OCI-LY7 (cell line): Measurements from ENCODE around the gene SIRPG. TPM values are rescaled to one million over a fixed set of nuclear protein-coding genes. Genes with fewer than 3 reads are reported as not detected.

ENCODE experiments used
- BruUV-seq: library from RNA; stranded (reverse); fragments of 400-500 nt; replicated peaks from 2 replicates; lab custom pipeline; 2021; lab: Mats Ljungman, UMichigan
- CTCF ChIA-PET: fragments of 300-600 bp; sonication (Branson Sonifier 250); formaldehyde crosslinking; loops from one replicate; lab custom pipeline; 2022; ENCODE audit warnings: antibody characterized with exemption; ENCODE audit not compliant: unreplicated experiment; lab: Charles Lee
- POLR2A ChIA-PET: fragments of 300-600 bp; sonication (Branson Sonifier 250); formaldehyde crosslinking; loops from one replicate; lab custom pipeline; 2022; ENCODE audit warnings: antibody characterized with exemption; lab: Charles Lee
- DNase-seq: peaks from one replicate; pipeline ENCODE4 v3.0.0-alpha.2; 2015; ENCODE audit warnings: low spot score
- H2AFZ ChIP-seq: fragments of 200-600 bp; sonication (generic), shearing (Covaris generic); 2 replicates; pipeline ENCODE4 v1.6.1; 2014; ENCODE audit warnings: mild to moderate bottlenecking, antibody characterized with exemption, low read length, moderate library complexity
- H3K27ac ChIP-seq: fragments of 200-600 bp; sonication (generic); 2 replicates; pipeline ENCODE4 v1.5.1; 2014; ENCODE audit warnings: mixed run types, low read depth, mild to moderate bottlenecking, moderate library complexity, low read length, inconsistent platforms; ENCODE audit not compliant: poor library complexity, severe bottlenecking
- H3K36me3 ChIP-seq: fragments of 200-600 bp; sonication (generic); 2 replicates; pipeline ENCODE4 v1.6.1; 2014; ENCODE audit warnings: mild to moderate bottlenecking, antibody characterized with exemption, low read length, moderate library complexity, mixed read lengths; ENCODE audit not compliant: insufficient read depth
- H3K4me1 ChIP-seq: fragments of 200-600 bp; sonication (generic); 2 replicates; pipeline ENCODE4 v1.5.1; 2014; ENCODE audit warnings: mild to moderate bottlenecking, low read length; ENCODE audit not compliant: insufficient read depth, poor library complexity, severe bottlenecking
- H3K4me2 ChIP-seq: fragments of 200-600 bp; sonication (generic); 2 replicates; pipeline ENCODE4 v1.6.1; 2014; ENCODE audit warnings: mild to moderate bottlenecking, low read length
- H3K4me3 ChIP-seq: fragments of 200-600 bp; sonication (generic); 2 replicates; pipeline ENCODE4 v1.5.1; 2014; ENCODE audit warnings: mild to moderate bottlenecking, low read depth, low read length; ENCODE audit not compliant: poor library complexity, severe bottlenecking
- H3K79me2 ChIP-seq: fragments of 200-600 bp; sonication (generic); 2 replicates; pipeline ENCODE4 v1.6.1; 2016; ENCODE audit warnings: low read depth, mild to moderate bottlenecking, low read length, moderate library complexity, mixed read lengths; ENCODE audit not compliant: insufficient read depth
- H3K9me2 ChIP-seq: fragments of 200-600 bp; sonication (generic); 2 replicates; pipeline ENCODE4 v1.6.1; 2016; ENCODE audit warnings: mild to moderate bottlenecking, low read length, mixed read lengths; ENCODE audit not compliant: insufficient read depth
- H3K9me3 ChIP-seq: fragments of 200-600 bp; sonication (generic); 2 replicates; pipeline ENCODE4 v1.6.1; 2014; ENCODE audit warnings: mild to moderate bottlenecking, mixed run types, low read length, mixed read lengths
- H4K20me1 ChIP-seq: fragments of 200-600 bp; sonication (generic); 2 replicates; pipeline ENCODE4 v1.6.1; 2014; ENCODE audit warnings: mild to moderate bottlenecking, antibody characterized with exemption, low read length, moderate library complexity, mixed read lengths; ENCODE audit not compliant: insufficient read depth
- EZH2phosphoT487 ChIP-seq: fragments of 200-600 bp; sonication (generic); IDR thresholded peaks from 2 replicates; pipeline ENCODE4 v1.6.1; 2018; ENCODE audit warnings: low read depth, borderline replicate concordance, mild to moderate bottlenecking, mixed run types, antibody characterized with exemption, low read length, moderate library complexity, mixed read lengths
- intact Hi-C: fragments of 100-400 bp; cut with micrococcal nuclease; formaldehyde crosslinking; loops from one replicate; pipeline ENCODE4 v1.10.0; 2022; ENCODE audit not compliant: unreplicated experiment
- total RNA-seq, 2 experiments: library from RNA; depleted of rRNA in 1 of 2; stranded (reverse); fragments of >200 nt in 1 of 2; shearing (Covaris generic) in 1 of 2; gene quantifications; 2 replicates each; pipeline ENCODE4 v1.2.3, GENCODE V29; 2014 to 2022
- TF ChIP-seq, protein P1 (sequence below): fragments of 200-600 bp; sonication (generic); conservative IDR thresholded peaks from 2 replicates; pipeline ENCODE4 v1.5.1; 2014; ENCODE audit warnings: mild to moderate bottlenecking, antibody characterized with exemption, low read length, moderate library complexity, mixed read lengths

SIRPG gene
- total RNA-seq, 2 experiments from 2014 or later = not detected

DNA sequence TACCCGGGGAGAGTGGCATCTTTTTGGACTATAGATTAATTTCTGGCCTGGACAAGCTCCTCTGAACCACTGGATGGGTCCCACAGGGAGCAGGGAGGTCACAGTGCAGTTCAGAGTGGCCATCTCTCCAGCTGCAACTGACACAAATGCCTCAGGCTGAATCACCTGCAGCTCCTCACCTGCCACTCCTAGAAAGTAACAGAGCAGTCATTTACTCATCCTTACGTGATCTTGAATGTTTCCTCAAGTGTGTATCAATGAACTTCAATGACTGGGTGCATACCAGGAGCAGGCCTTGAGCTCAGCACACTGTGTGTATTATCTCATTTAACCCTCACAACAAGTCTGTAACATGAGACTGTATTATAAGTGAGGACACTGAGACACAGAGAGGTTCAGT lies 40.0 kb upstream of the SIRPG start:
- Histone ChIP-seq H3K4me3 (no peak overlapping the region), H3K4me1 (no peaks in the 10 kb centered on the region), H2AFZ (no peak overlapping the region), H3K36me3 (no peaks in the 10 kb centered on the region), H3K79me2 (no peaks in the 10 kb centered on the region), H3K9me3 (no peaks in the 10 kb centered on the region), H4K20me1 (no peaks in the 10 kb centered on the region), H3K9me2 (no peaks in the 10 kb centered on the region), H3K4me2 (no peak overlapping the region), H3K27ac (no peak overlapping the region)
- ChIA-PET CTCF (no interaction called here), POLR2A (no interaction called here)
- intact Hi-C loops = no loop called here
- TF ChIP-seq EZH2phosphoT487 = no peak
- TF ChIP-seq, protein P1, sequence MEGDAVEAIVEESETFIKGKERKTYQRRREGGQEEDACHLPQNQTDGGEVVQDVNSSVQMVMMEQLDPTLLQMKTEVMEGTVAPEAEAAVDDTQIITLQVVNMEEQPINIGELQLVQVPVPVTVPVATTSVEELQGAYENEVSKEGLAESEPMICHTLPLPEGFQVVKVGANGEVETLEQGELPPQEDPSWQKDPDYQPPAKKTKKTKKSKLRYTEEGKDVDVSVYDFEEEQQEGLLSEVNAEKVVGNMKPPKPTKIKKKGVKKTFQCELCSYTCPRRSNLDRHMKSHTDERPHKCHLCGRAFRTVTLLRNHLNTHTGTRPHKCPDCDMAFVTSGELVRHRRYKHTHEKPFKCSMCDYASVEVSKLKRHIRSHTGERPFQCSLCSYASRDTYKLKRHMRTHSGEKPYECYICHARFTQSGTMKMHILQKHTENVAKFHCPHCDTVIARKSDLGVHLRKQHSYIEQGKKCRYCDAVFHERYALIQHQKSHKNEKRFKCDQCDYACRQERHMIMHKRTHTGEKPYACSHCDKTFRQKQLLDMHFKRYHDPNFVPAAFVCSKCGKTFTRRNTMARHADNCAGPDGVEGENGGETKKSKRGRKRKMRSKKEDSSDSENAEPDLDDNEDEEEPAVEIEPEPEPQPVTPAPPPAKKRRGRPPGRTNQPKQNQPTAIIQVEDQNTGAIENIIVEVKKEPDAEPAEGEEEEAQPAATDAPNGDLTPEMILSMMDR = no peak
- no peak for DNase-seq
- BruUV-seq = no TSS peak

DNA sequence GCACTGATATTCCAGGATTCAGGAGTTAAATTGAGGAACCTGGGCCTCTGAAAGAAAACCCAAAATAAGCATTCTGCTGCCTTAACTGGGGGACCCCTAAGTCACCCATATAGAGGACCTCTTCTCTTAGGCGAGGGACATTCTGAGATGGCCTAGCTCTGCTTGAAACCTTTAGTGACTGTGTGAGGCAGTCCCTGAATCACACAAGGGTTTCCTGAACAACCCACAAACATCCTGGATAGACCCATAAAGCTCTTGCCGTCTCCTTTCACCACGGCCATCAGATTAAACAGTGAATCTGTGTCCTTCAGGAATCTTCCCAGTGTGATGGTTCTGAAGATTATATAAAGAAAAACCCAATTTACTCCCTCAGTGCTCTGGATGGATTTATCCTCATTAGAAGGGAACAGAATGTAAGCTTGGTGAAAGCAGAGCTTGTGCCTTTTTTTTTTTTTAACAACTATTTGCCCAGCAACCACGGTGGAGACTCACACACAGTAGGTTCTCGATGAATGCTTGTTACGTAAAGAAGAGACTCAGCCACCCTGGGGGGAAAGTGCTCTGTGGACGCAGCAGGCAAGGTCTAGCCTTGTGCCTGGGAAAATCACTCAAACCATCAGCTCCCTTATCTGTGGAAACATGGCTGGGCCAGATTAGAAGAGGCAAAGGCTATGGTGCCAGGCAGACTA lies 39.1 kb upstream of the SIRPG start:
- H3K4me2 ChIP-seq = no peak overlapping the region
- no TSS peak for BruUV-seq
- no peak overlapping the region for H2AFZ ChIP-seq
- no peak overlapping the region for H3K27ac ChIP-seq
- no peak overlapping the region for H3K4me3 ChIP-seq
- POLR2A ChIA-PET = no interaction called here
- DNase-seq = no peak
- H4K20me1 ChIP-seq = no peaks in the 10 kb centered on the region
- TF ChIP-seq, protein P1 = no peak
- no peak for TF ChIP-seq EZH2phosphoT487
- no peaks in the 10 kb centered on the region for H3K9me3 ChIP-seq
- no peaks in the 10 kb centered on the region for H3K36me3 ChIP-seq
- H3K4me1 ChIP-seq = no peaks in the 10 kb centered on the region
- H3K9me2 ChIP-seq = no peaks in the 10 kb centered on the region
- CTCF ChIA-PET = no interaction called here
- H3K79me2 ChIP-seq = no peaks in the 10 kb centered on the region
- intact Hi-C loops = no loop called here

DNA sequence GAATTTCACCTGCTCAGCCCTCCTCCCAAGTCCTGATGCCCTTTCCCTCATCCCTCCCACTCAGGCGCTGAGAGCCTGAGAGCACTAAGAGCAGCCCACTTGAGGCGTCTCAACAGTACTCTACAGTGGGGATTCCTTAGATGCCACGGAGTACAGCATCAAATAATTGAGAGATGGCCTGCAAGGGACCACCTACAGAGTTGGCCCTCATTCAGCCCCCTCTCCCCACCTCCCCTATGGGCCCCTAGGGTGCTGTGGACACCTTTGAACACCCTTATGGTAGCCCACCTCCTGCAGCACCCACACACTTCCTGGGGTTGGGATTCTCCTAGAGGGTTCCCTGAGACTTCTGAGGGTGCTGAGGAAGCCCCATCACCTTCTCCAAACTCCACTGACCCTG lies 37.1 kb upstream of the SIRPG start:
- no peak for TF ChIP-seq EZH2phosphoT487
- TF ChIP-seq, protein P1 = no peak
- CTCF ChIA-PET = no interaction called here

More for the DNA sequence above, 37.1 kb upstream of the SIRPG start:
- H2AFZ ChIP-seq = no peak overlapping the region
- no peaks in the 10 kb centered on the region for H3K79me2 ChIP-seq
- H4K20me1 ChIP-seq = no peaks in the 10 kb centered on the region
- no TSS peak for BruUV-seq
- H3K9me3 ChIP-seq = no peaks in the 10 kb centered on the region
- H3K9me2 ChIP-seq = no peaks in the 10 kb centered on the region
- no peak overlapping the region for H3K4me2 ChIP-seq
- no peak for DNase-seq
- intact Hi-C loops = no loop called here
- no peak overlapping the region for H3K27ac ChIP-seq
- POLR2A ChIA-PET = no interaction called here
- no peak overlapping the region for H3K4me3 ChIP-seq
- H3K4me1 ChIP-seq = no peaks in the 10 kb centered on the region
- H3K36me3 ChIP-seq = no peaks in the 10 kb centered on the region
